Measurements from ENCODE around the gene COL4A3.
A peak's percentile ranks its signal among the peaks of the same experiment; 100 is the strongest.
"Not testable (repeated sequence)": the region's sequence is repeated elsewhere in the genome, so short reads cannot be mapped to it uniquely, and the experiment has no call there.

The COL4A3 gene

GRCh38 chr2:227206406-227206805, 42.0 kb downstream of the COL4A3 start:
- no peak for DNase-seq (ENCODE audit: low read depth)

GRCh38 chr2:227207573-227207972, 43.1 kb downstream of the COL4A3 start:
- no peak for DNase-seq (ENCODE audit: low read depth)

- DNase-seq (ENCODE audit: low read depth) = no peak
Observed at GRCh38 chr2:227214622-227215041, 50.2 kb downstream of the COL4A3 start.

GRCh38 chr2:227219312-227220105, 55.1 kb downstream of the COL4A3 start:
- DNase-seq (ENCODE audit: low read depth) = no peak

- no peak for DNase-seq (ENCODE audit: low read depth)
Observed at GRCh38 chr2:227221120-227221519, 56.7 kb downstream of the COL4A3 start.

GRCh38 chr2:227222292-227222691, 57.9 kb downstream of the COL4A3 start:
- DNase-seq (ENCODE audit: low read depth) = no peak

- DNase-seq (ENCODE audit: low read depth) = not testable (repeated sequence)
Observed at GRCh38 chr2:227225641-227226040, 61.2 kb downstream of the COL4A3 start.

- no peak for DNase-seq (ENCODE audit: low read depth)
Observed at GRCh38 chr2:227228061-227228667, 63.7 kb downstream of the COL4A3 start.

- DNase-seq (ENCODE audit: low read depth) = no peak
Observed at GRCh38 chr2:227230151-227230550, 65.7 kb downstream of the COL4A3 start.

- no peak for DNase-seq (ENCODE audit: low read depth)
Observed at GRCh38 chr2:227234429-227234828, 70.0 kb downstream of the COL4A3 start.

GRCh38 chr2:227237786-227238185, 73.4 kb downstream of the COL4A3 start:
- DNase-seq (ENCODE audit: low read depth) = no peak

GRCh38 chr2:227238238-227239237, 74.1 kb downstream of the COL4A3 start:
- DNase-seq (ENCODE audit: low read depth) = peak; percentile 55

GRCh38 chr2:227241005-227241404, 76.6 kb downstream of the COL4A3 start:
- no peak for DNase-seq (ENCODE audit: low read depth)

- DNase-seq (ENCODE audit: low read depth) = no peak
Observed at GRCh38 chr2:227248876-227249275, 84.5 kb downstream of the COL4A3 start.

- no peak for DNase-seq (ENCODE audit: low read depth)
Observed at GRCh38 chr2:227252831-227253230, 88.4 kb downstream of the COL4A3 start.

- no peak for DNase-seq (ENCODE audit: low read depth)
Observed at GRCh38 chr2:227256605-227257004, 92.2 kb downstream of the COL4A3 start.

- DNase-seq (ENCODE audit: low read depth) = no peak
Observed at GRCh38 chr2:227257820-227258219, 93.4 kb downstream of the COL4A3 start.

- no peak for DNase-seq (ENCODE audit: low read depth)
Observed at GRCh38 chr2:227260041-227260440, 95.6 kb downstream of the COL4A3 start.

GRCh38 chr2:227267410-227268115, 103.1 kb downstream of the COL4A3 start:
- no peak for DNase-seq (ENCODE audit: low read depth)

GRCh38 chr2:227280895-227281294, 116.5 kb downstream of the COL4A3 start:
- DNase-seq (ENCODE audit: low read depth) = no peak

- no peak for DNase-seq (ENCODE audit: low read depth)
Observed at GRCh38 chr2:227285741-227286236, 121.4 kb downstream of the COL4A3 start.

GRCh38 chr2:227287771-227288170, 123.3 kb downstream of the COL4A3 start:
- DNase-seq (ENCODE audit: low read depth) = no peak

Measured in activated T-cell treated with anti-CD3 and anti-CD28 coated beads for 1 hour (primary cell).